ENCODE data around the gene CFAP299.

The CFAP299 gene

DNA sequence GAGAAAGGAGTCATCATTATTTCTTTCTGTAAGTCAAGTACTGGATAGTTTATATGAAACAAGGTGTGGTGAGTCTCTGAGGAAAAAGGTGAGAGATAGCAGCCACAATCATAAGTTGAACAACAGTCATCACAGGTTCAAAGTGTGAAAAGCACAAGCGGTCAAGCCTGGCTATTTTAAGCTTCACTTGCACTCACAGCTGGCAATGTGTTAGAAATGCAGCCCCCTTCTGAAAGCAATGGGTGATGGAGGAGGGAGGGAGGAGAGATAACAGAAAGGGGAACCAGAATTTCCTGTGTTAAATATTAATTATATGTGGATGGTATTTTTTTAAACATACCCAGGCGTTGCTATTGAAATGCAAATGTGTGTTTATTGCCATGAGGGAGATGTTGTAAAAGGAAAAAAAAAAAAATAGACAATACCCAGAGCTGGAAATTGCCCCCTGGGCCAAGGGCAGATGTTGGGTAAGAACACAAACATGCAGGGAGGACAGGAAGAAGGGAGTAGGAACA is 668.1 kb downstream of the CFAP299 start:
- TF ChIP-seq, protein P1, sequence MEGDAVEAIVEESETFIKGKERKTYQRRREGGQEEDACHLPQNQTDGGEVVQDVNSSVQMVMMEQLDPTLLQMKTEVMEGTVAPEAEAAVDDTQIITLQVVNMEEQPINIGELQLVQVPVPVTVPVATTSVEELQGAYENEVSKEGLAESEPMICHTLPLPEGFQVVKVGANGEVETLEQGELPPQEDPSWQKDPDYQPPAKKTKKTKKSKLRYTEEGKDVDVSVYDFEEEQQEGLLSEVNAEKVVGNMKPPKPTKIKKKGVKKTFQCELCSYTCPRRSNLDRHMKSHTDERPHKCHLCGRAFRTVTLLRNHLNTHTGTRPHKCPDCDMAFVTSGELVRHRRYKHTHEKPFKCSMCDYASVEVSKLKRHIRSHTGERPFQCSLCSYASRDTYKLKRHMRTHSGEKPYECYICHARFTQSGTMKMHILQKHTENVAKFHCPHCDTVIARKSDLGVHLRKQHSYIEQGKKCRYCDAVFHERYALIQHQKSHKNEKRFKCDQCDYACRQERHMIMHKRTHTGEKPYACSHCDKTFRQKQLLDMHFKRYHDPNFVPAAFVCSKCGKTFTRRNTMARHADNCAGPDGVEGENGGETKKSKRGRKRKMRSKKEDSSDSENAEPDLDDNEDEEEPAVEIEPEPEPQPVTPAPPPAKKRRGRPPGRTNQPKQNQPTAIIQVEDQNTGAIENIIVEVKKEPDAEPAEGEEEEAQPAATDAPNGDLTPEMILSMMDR (conservative IDR thresholded peaks at IDR 0.05; ENCODE audit: control insufficient read depth, insufficient read depth, low read depth, low read length) = no peak
- no peak for DNase-seq (ENCODE audit: low read depth)
- no peak overlapping the region for H3K4me3 ChIP-seq (ENCODE audit: control insufficient read depth, low read depth, low read length)

DNA sequence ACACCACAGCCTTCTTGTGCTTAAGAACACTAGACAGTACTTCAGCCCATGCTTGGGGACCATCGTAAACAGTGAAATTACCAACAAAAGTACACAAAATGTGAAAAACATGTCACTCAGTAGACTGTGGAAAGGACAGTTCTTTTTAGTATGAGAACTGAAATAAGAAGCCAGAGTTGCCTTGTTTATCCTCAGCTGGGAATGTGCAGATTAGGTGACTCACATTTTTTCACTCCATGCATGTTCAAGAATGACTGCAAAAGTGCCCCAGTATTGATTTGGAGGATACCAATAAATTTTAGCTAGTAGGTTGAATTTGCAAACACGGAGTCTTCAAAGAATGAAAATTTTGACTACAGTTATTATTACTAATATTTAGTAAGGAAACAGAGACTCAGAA is 671.9 kb downstream of the CFAP299 start:
- TF ChIP-seq, protein P1 (conservative IDR thresholded peaks at IDR 0.05; ENCODE audit: control insufficient read depth, insufficient read depth, low read depth, low read length) = no peak
- DNase-seq (ENCODE audit: low read depth) = no peak
- no peak overlapping the region for H3K4me3 ChIP-seq (ENCODE audit: control insufficient read depth, low read depth, low read length)

All from fibroblast of mammary gland (primary cell).